ENCODE data around the gene CDC6.

- no peak for TF ChIP-seq EP300 (IDR thresholded peaks at IDR 0.05; ENCODE audit: borderline replicate concordance)
- TF ChIP-seq TAF1 (IDR thresholded peaks at IDR 0.05; ENCODE audit: low read depth), result no peak
- TF ChIP-seq CEBPB (IDR thresholded peaks at IDR 0.05), result no peak
- TF ChIP-seq FOXM1 (IDR thresholded peaks at IDR 0.05; ENCODE audit: borderline replicate concordance, low read depth), result no peak
- no peak for TF ChIP-seq USF1 (IDR thresholded peaks at IDR 0.05)
- TF ChIP-seq RAD21 (IDR thresholded peaks at IDR 0.05; ENCODE audit: low read depth), result no peak
- TF ChIP-seq MAX (IDR thresholded peaks at IDR 0.05), result no peak
- no peak for TF ChIP-seq EGR1 (IDR thresholded peaks at IDR 0.05)
- TF ChIP-seq TEAD4 (IDR thresholded peaks at IDR 0.05), result no peak
- no peak for TF ChIP-seq REST (IDR thresholded peaks at IDR 0.05; ENCODE audit: low read depth)
These were observed 16.3 kb downstream of the CDC6 start for GRCh38 chr17:40303708-40304551.
